GM23338 (cell line): ENCODE measurements around the gene TF. TPM values are rescaled to one million over a fixed set of nuclear protein-coding genes. Genes with fewer than 3 reads are reported as not detected.
A peak's percentile ranks its signal among the peaks of the same experiment; 100 is the strongest.

Experiments used
- ATAC-seq: fragments of 200-7000 bp; cut with Tn5 transposase; 3 replicates; pipeline ENCODE4 v1.9.1; 2020
- DNase-seq: peaks from one replicate; pipeline ENCODE4 v3.0.0-alpha.2; 2015; ENCODE audit warnings: low spot score
- H2AFZ ChIP-seq: fragments of 200-600 bp; sonication (generic); 2 replicates; pipeline ENCODE4 v1.8.0; 2016; ENCODE audit warnings: antibody characterized with exemption, mild to moderate bottlenecking, moderate library complexity
- H3F3A ChIP-seq: fragments of 200-600 bp; sonication (generic); replicated peaks from 2 replicates; pipeline ENCODE4 v1.8.0; 2017; ENCODE audit warnings: antibody characterized with exemption, mixed run types, low read depth
- H3K27ac ChIP-seq: fragments of 200-600 bp; sonication (generic); 2 replicates; pipeline ENCODE4 v1.6.1; 2016; ENCODE audit warnings: low read depth
- H3K27me3 ChIP-seq: fragments of 200-600 bp; sonication (generic); 2 replicates; pipeline ENCODE4 v1.8.0; 2016; ENCODE audit warnings: mild to moderate bottlenecking, mixed run types, moderate library complexity; ENCODE audit not compliant: insufficient read depth
- H3K36me3 ChIP-seq: fragments of 200-600 bp; sonication (generic); 2 replicates; pipeline ENCODE4 v1.8.0; 2016; ENCODE audit warnings: mild to moderate bottlenecking; ENCODE audit not compliant: insufficient read depth
- H3K4me1 ChIP-seq: fragments of 200-600 bp; sonication (generic); 2 replicates; pipeline ENCODE4 v1.8.0; 2016; ENCODE audit warnings: mild to moderate bottlenecking, moderate library complexity; ENCODE audit not compliant: insufficient read depth
- H3K4me2 ChIP-seq: fragments of 200-600 bp; sonication (generic); 2 replicates; pipeline ENCODE4 v1.7.1; 2017; ENCODE audit warnings: mixed run types
- H3K4me3 ChIP-seq: fragments of 200-600 bp; sonication (generic); 2 replicates; pipeline ENCODE4 v1.6.1; 2016; ENCODE audit warnings: mixed run types
- H3K79me2 ChIP-seq: fragments of 200-600 bp; sonication (generic); replicated peaks from 2 replicates; pipeline ENCODE4 v1.8.0; 2017; ENCODE audit warnings: mild to moderate bottlenecking; ENCODE audit not compliant: insufficient read depth
- H3K9me2 ChIP-seq: fragments of 200-600 bp; sonication (generic); 2 replicates; pipeline ENCODE4 v1.8.0; 2017; ENCODE audit not compliant: insufficient read depth
- H4K20me1 ChIP-seq: fragments of 200-600 bp; sonication (generic); replicated peaks from 2 replicates; pipeline ENCODE4 v1.8.0; 2017; ENCODE audit warnings: mild to moderate bottlenecking; ENCODE audit not compliant: insufficient read depth
- H3K27ac Mint-ChIP-seq: 2 replicates; pipeline ENCODE4 v1.8.0; 2020; ENCODE audit warnings: inconsistent platforms, mild to moderate bottlenecking, moderate library complexity, mixed read lengths
- H3K27me3 Mint-ChIP-seq: 3 replicates; pipeline ENCODE4 v1.8.0; 2022; ENCODE audit warnings: low read depth, mild to moderate bottlenecking, moderate library complexity, mixed read lengths, inconsistent platforms; ENCODE audit not compliant: insufficient read depth, poor library complexity
- H3K36me3 Mint-ChIP-seq: 3 replicates; pipeline ENCODE4 v1.8.0; 2021; ENCODE audit warnings: low read depth, mild to moderate bottlenecking, inconsistent platforms, moderate library complexity, mixed read lengths
- H3K4me1 Mint-ChIP-seq: 3 replicates; pipeline ENCODE4 v1.8.0; 2020; ENCODE audit warnings: mild to moderate bottlenecking, inconsistent platforms, mixed read lengths
- H3K4me3 Mint-ChIP-seq: 3 replicates; pipeline ENCODE4 v1.8.0; 2021; ENCODE audit warnings: moderate library complexity, mild to moderate bottlenecking, inconsistent platforms, mixed read lengths
- H3K9me3 Mint-ChIP-seq: 3 replicates; pipeline ENCODE4 v1.8.0; 2020; ENCODE audit warnings: moderate library complexity, mild to moderate bottlenecking, inconsistent platforms, mixed read lengths
- CREB1 ChIP-seq: fragments of 250-450 bp; sonication (Bioruptor Pico); IDR thresholded peaks from 2 replicates; pipeline ENCODE4 v1.5.0; 2020; ENCODE audit warnings: low read depth, mild to moderate bottlenecking, moderate library complexity
- CTCF ChIP-seq, 2 experiments: fragments of 200-600 bp in 1 of 2; sonication (generic) in 1 of 2; conservative IDR thresholded peaks; 2 replicates each; pipeline versions ENCODE4 v1.5.1 to v1.6.1; 2016 to 2017; ENCODE audit warnings: antibody characterized with exemption in 2 of 2, low read depth in 2 of 2, mild to moderate bottlenecking in 2 of 2, moderate library complexity in 1 of 2
- ETS1 ChIP-seq: IDR thresholded peaks from 2 replicates; pipeline ENCODE4 v1.6.1; 2016; ENCODE audit warnings: antibody characterized with exemption
- EZH2phosphoT487 ChIP-seq: fragments of 200-600 bp; sonication (generic); IDR thresholded peaks from one replicate; pipeline ENCODE4 v1.8.1; 2018; ENCODE audit warnings: antibody characterized with exemption; ENCODE audit not compliant: unreplicated experiment
- JUNB ChIP-seq: IDR thresholded peaks from one replicate; pipeline ENCODE4 v1.6.1; 2016; ENCODE audit warnings: antibody characterized with exemption; ENCODE audit not compliant: unreplicated experiment
- POLR2AphosphoS5 ChIP-seq: IDR thresholded peaks from 2 replicates; pipeline ENCODE4 v1.6.1; 2016; ENCODE audit warnings: antibody characterized with exemption, low read depth
- STAT1 ChIP-seq: IDR thresholded peaks from one replicate; pipeline ENCODE4 v1.6.1; 2016; ENCODE audit warnings: antibody characterized with exemption; ENCODE audit not compliant: unreplicated experiment
- ZNF114 ChIP-seq: fragments of 250-450 bp; sonication (Bioruptor Pico); IDR thresholded peaks from 2 replicates; pipeline ENCODE4 v1.5.0; 2020; ENCODE audit warnings: mild to moderate bottlenecking, moderate library complexity
- ZNF331 ChIP-seq: fragments of 250-450 bp; sonication (Bioruptor Pico); IDR thresholded peaks from 2 replicates; pipeline ENCODE4 v1.5.0; 2020; ENCODE audit warnings: low read depth, mild to moderate bottlenecking, moderate library complexity
- polyA plus RNA-seq: library from polyadenylated mRNA; unstranded; fragments of >200 nt; fragmentation: Nextera tagmentation; extraction: Ambion mirVana; gene quantifications from 2 replicates; pipeline ENCODE4 v1.2.1, GENCODE V29; 2016
- total RNA-seq: library from RNA; depleted of rRNA; stranded (reverse); fragments of >200 nt; shearing (Covaris generic); gene quantifications from 2 replicates; pipeline ENCODE4 v1.2.3, GENCODE V29; 2014

TF gene
- total and polyA plus RNA-seq, 2 experiments from 2014 or later: 0.03 to 0.76 TPM

GRCh38 chr3:133830071-133830470, 83.9 kb downstream of the TF start (continued):
- no peak for TF ChIP-seq ETS1
- TF ChIP-seq ZNF114: no peak
- TF ChIP-seq ZNF331 (CRISPR knock-in tag): no peak

DNA sequence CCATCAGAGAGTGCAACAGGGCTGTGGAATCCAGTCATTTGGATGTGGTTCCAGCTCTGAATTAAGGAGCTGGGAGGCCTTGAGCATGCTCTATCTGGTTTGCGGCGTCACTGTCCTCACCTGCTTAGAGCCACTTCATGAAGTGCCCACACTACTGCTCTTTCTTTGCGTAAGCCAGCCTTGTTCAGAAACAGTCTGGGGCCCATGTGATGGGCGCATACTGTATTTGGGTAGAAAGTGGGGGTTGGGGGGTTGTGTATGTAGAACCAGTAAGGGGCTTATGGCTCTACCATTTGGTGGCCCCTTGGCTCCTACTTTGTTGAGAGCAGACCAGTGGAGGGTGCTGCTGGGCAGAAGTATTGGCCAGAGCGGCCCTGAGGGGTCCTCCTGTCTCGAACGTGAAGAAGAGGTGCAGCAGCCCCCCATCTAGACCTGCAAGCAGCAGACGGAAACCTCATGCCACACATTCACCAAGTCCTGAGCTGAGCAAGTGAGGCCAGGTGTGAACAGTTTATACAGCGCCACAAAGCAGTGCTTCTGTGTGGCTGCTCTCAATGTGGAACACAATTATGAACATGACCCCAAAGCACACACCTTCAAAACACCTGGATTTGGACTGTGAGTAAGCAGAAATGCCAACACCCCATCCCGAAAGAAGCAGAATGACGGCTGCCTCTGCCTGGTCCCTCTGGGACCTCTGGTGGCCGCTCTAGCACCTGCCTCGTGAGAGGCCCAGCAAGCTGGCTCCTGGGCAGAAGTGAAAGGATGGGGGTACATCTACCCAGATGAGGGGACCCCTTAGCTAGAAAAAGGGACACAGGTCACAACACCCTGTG, 86.0 kb downstream of the TF start:
- H4K20me1 ChIP-seq: no peaks in the 10 kb centered on the region
- Mint-ChIP-seq H3K27me3 (peaks cover 3% of the 10 kb centered on the region), H3K4me3 (no peak overlapping the region), H3K9me3 (no peaks in the 10 kb centered on the region), H3K36me3 (no peaks in the 10 kb centered on the region; the same call in 2 of the 3 replicates), H3K27ac (peak overlapping the region; percentile 44; the same call in 1 of the 2 replicates), H3K4me1 (peaks cover 3% of the 10 kb centered on the region; the same call in 1 of the 3 replicates)
- no peak overlapping the region for H3K4me3 ChIP-seq
- no peak overlapping the region for H2AFZ ChIP-seq
- H3K27me3 ChIP-seq: no peaks in the 10 kb centered on the region
- H3K4me1 ChIP-seq: no peaks in the 10 kb centered on the region
- no peaks in the 10 kb centered on the region for H3K9me2 ChIP-seq
- H3F3A ChIP-seq: no peaks in the 10 kb centered on the region
- no peaks in the 10 kb centered on the region for H3K79me2 ChIP-seq
- no peak overlapping the region for H3K4me2 ChIP-seq
- H3K36me3 ChIP-seq: no peaks in the 10 kb centered on the region
- no peak overlapping the region for H3K27ac ChIP-seq
- TF ChIP-seq EZH2phosphoT487: no peak
- TF ChIP-seq CTCF (conservative IDR thresholded peaks at IDR 0.05; ENCODE audit: low read depth in 2 of 2): peak; percentile 34 to 59; a peak in 3 of 4 replicates
- peak; percentile 53 for ATAC-seq
- DNase-seq: peak; percentile 25

- Mint-ChIP-seq H3K9me3 (no peaks in the 10 kb centered on the region), H3K4me3 (no peak overlapping the region), H3K4me1 (peaks cover 3% of the 10 kb centered on the region; the same call in 1 of the 3 replicates), H3K27me3 (peaks cover 3% of the 10 kb centered on the region), H3K27ac (no peak overlapping the region), H3K36me3 (no peaks in the 10 kb centered on the region; the same call in 2 of the 3 replicates)
- no peak overlapping the region for H3K4me3 ChIP-seq
- no peaks in the 10 kb centered on the region for H3K36me3 ChIP-seq
- no peak overlapping the region for H3K27ac ChIP-seq
- H3K79me2 ChIP-seq: no peaks in the 10 kb centered on the region
- no peaks in the 10 kb centered on the region for H3K9me2 ChIP-seq
- no peaks in the 10 kb centered on the region for H3K27me3 ChIP-seq
- H3F3A ChIP-seq: no peaks in the 10 kb centered on the region
- ATAC-seq: no peak
- DNase-seq: no peak
- H4K20me1 ChIP-seq: no peaks in the 10 kb centered on the region
- no peak overlapping the region for H3K4me2 ChIP-seq
- H2AFZ ChIP-seq: no peak overlapping the region
- no peaks in the 10 kb centered on the region for H3K4me1 ChIP-seq
- TF ChIP-seq STAT1 (no peak), ZNF331 (CRISPR knock-in tag) (no peak), ZNF114 (no peak), JUNB (no peak), POLR2AphosphoS5 (no peak), CREB1 (CRISPR knock-in tag) (no peak), ETS1 (no peak)
Observed at GRCh38 chr3:133832802-133833144, 86.6 kb downstream of the TF start.
